ENCODE measurements around the gene NFE2L2.
"Not testable (repeated sequence)": the region's sequence is repeated elsewhere in the genome, so short reads cannot be mapped to it uniquely, and the experiment has no call there.

Gene NFE2L2

GRCh38 chr2:177264693-177265587, at the start of gene NFE2L2:
TSS of gene NFE2L2 (minus strand) at chr2:177264727. CDS start at chr2:177264576, 151 bp downstream.
- Histone ChIP-seq H3K27ac (peak within 1 kb of the TSS; percentile 94 to 100 (median 99)), H3K4me3 (peak within 1 kb of the TSS; percentile 66 to 98 (median 74))

- H3K27ac ChIP-seq: peak overlapping the region in 18 of 21 experiments; percentile 16 to 76 (median 60)
- peak overlapping the region in 2 of 7 experiments; percentile 10 to 13 for H3K4me3 ChIP-seq
Observed at GRCh38 chr2:177314194-177314593, 49.7 kb upstream of the NFE2L2 start.

GRCh38 chr2:177313162-177313781, 48.7 kb upstream of the NFE2L2 start:
- H3K27ac ChIP-seq: peak overlapping the region in 16 of 21 experiments; percentile 23 to 76 (median 64)
- H3K4me3 ChIP-seq: peak overlapping the region in 1 of 7 experiments; percentile 5

GRCh38 chr2:177312562-177312961, 48.0 kb upstream of the NFE2L2 start:
- H3K4me3 ChIP-seq: no peak overlapping the region
- H3K27ac ChIP-seq: peak overlapping the region in 2 of 21 experiments; percentile 56 to 73

GRCh38 chr2:177309672-177310309, 45.3 kb upstream of the NFE2L2 start:
- H3K4me3 ChIP-seq: not testable (repeated sequence)
- H3K27ac ChIP-seq: peak overlapping the region in 1 of 21 experiments; percentile 11

- Histone ChIP-seq H3K27ac (peak overlapping the region in 4 of 21 experiments; percentile 32 to 65 (median 50)), H3K4me3 (no peak overlapping the region)
Observed at GRCh38 chr2:177306550-177306949, 42.0 kb upstream of the NFE2L2 start.

- H3K27ac ChIP-seq: peak overlapping the region in 1 of 21 experiments; percentile 6
- no peak overlapping the region for H3K4me3 ChIP-seq
Observed at GRCh38 chr2:177303939-177304338, 39.4 kb upstream of the NFE2L2 start.

- no peak overlapping the region for H3K4me3 ChIP-seq
- H3K27ac ChIP-seq: peak overlapping the region in 1 of 21 experiments; percentile 40
Observed at GRCh38 chr2:177302552-177302951, 38.0 kb upstream of the NFE2L2 start.

GRCh38 chr2:177298191-177298590, 33.7 kb upstream of the NFE2L2 start:
- H3K27ac ChIP-seq: no peak overlapping the region

GRCh38 chr2:177296040-177296439, 31.5 kb upstream of the NFE2L2 start:
- Histone ChIP-seq H3K4me3 (no peak overlapping the region), H3K27ac (peak overlapping the region in 2 of 21 experiments; percentile 2 to 37)

More at GRCh38 chr2:177298191-177298590, 33.7 kb upstream of the NFE2L2 start:
- no peak overlapping the region for H3K4me3 ChIP-seq

GRCh38 chr2:177295484-177295883, 31.0 kb upstream of the NFE2L2 start:
- Histone ChIP-seq H3K4me3 (no peak overlapping the region), H3K27ac (peak overlapping the region in 4 of 21 experiments; percentile 2 to 56 (median 21))

GRCh38 chr2:177291701-177292100, 27.2 kb upstream of the NFE2L2 start:
- Histone ChIP-seq H3K4me3 (no peak overlapping the region), H3K27ac (no peak overlapping the region)

- Histone ChIP-seq H3K4me3 (no peak overlapping the region), H3K27ac (peak overlapping the region in 3 of 21 experiments; percentile 8 to 58 (median 11))
Observed at GRCh38 chr2:177289824-177290628, 25.5 kb upstream of the NFE2L2 start.

- Histone ChIP-seq H3K4me3 (no peak overlapping the region), H3K27ac (no peak overlapping the region)
Observed at GRCh38 chr2:177287814-177288213, 23.3 kb upstream of the NFE2L2 start.

- no peak overlapping the region for H3K27ac ChIP-seq
- H3K4me3 ChIP-seq: no peak overlapping the region
Observed at GRCh38 chr2:177285892-177286715, 21.6 kb upstream of the NFE2L2 start.

- H3K4me3 ChIP-seq: no peak overlapping the region
- H3K27ac ChIP-seq: no peak overlapping the region
Observed at GRCh38 chr2:177284531-177284930, 20.0 kb upstream of the NFE2L2 start.

GRCh38 chr2:177283906-177284305, 19.4 kb upstream of the NFE2L2 start:
- no peak overlapping the region for H3K27ac ChIP-seq

GRCh38 chr2:177282787-177283572, 18.5 kb upstream of the NFE2L2 start:
- H3K27ac ChIP-seq: peak overlapping the region in 2 of 21 experiments; percentile 32 to 64
- no peak overlapping the region for H3K4me3 ChIP-seq

More at GRCh38 chr2:177283906-177284305, 19.4 kb upstream of the NFE2L2 start:
- no peak overlapping the region for H3K4me3 ChIP-seq
